ENCODE results near the gene FAM131C.

- TF ChIP-seq ZNF274 (IDR thresholded peaks at IDR 0.05; ENCODE audit: low read depth, low read length) (no peak), SUZ12 (IDR thresholded peaks at IDR 0.05; ENCODE audit: extremely low read depth, insufficient read depth, insufficient read length) (no peak)
Measured at GRCh38 chr1:16015960-16016901, 57.2 kb downstream of the FAM131C start.
